Prostate gland (tissue), 2 donors: ENCODE data around the gene PITPNC1. TPM values are rescaled to one million over a fixed set of nuclear protein-coding genes. Genes with fewer than 3 reads are reported as not detected.
"Not testable (repeated sequence)": the region's sequence is repeated elsewhere in the genome, so short reads cannot be mapped to it uniquely, and the experiment has no call there.

Experiments used
- DNase-seq: peaks from one replicate; pipeline ENCODE4 v3.0.0-alpha.2; 2019; ENCODE audit warnings: low spot score
- H3K27ac ChIP-seq, 2 donors: fragments of 200-600 bp; sonication (generic); 2 replicates each; pipeline ENCODE4 v1.5.1; 2017 to 2019
- H3K27me3 ChIP-seq: fragments of 200-600 bp; sonication (generic); replicated peaks from 2 replicates; pipeline ENCODE4 v1.5.1; 2019; ENCODE audit not compliant: insufficient read depth
- H3K36me3 ChIP-seq, 2 donors: fragments of 200-600 bp; sonication (generic); 1 replicate in 1 of 2; 2 replicates in 1 of 2; pipeline versions ENCODE4 v1.5.1 to v1.8.1; 2017 to 2019
- H3K4me1 ChIP-seq: fragments of 200-600 bp; sonication (generic); replicated peaks from 2 replicates; pipeline ENCODE4 v1.5.1; 2019
- H3K4me3 ChIP-seq, 2 donors: fragments of 200-600 bp; sonication (generic); 2 replicates each; pipeline ENCODE4 v1.5.1; 2017 to 2019
- H3K9me3 ChIP-seq: fragments of 200-600 bp; sonication (generic); 2 replicates; pipeline ENCODE4 v1.5.1; 2017
- POLR2A ChIP-seq: fragments of 450-650 bp; IDR thresholded peaks from one replicate; pipeline ENCODE4 v1.6.1; 2016; ENCODE audit warnings: antibody characterized with exemption, mild to moderate bottlenecking
- POLR2AphosphoS5 ChIP-seq: sonication (generic); formaldehyde crosslinking; IDR thresholded peaks from one replicate; pipeline ENCODE4 v1.6.1; 2017; ENCODE audit warnings: antibody characterized with exemption
- WGBS: methylation state at CpG from one replicate; pipeline ENCODE4 v1.1.5; 2018; 5-methylcytosine and 5-hydroxymethylcytosine counted together
- intact Hi-C: fragments of 100-400 bp; cut with DNase I; formaldehyde crosslinking; loops from one replicate; pipeline ENCODE4 v1.14.2; 2022
- total RNA-seq, 2 donors: library from RNA; depleted of rRNA; stranded (reverse); fragments of >200 nt; gene quantifications; one replicate each; pipeline ENCODE4 v1.1.0, GENCODE V29; 2016
- TF ChIP-seq, protein P1 (sequence below), 4 experiments: fragments of 200-600 bp in 2 of 4; fragments of 450-650 bp in 2 of 4; sonication (generic) in 2 of 4; IDR thresholded peaks; 1 replicate in 3 of 4; 2 replicates in 1 of 4; pipeline ENCODE4 v1.5.1; 2016 to 2019; ENCODE audit warnings: antibody characterized with exemption in 4 of 4, mild to moderate bottlenecking in 2 of 4, moderate library complexity in 2 of 4

The PITPNC1 gene
- total RNA-seq, 2 donors from 2014 or later = 10.1 to 12.9 TPM

DNA sequence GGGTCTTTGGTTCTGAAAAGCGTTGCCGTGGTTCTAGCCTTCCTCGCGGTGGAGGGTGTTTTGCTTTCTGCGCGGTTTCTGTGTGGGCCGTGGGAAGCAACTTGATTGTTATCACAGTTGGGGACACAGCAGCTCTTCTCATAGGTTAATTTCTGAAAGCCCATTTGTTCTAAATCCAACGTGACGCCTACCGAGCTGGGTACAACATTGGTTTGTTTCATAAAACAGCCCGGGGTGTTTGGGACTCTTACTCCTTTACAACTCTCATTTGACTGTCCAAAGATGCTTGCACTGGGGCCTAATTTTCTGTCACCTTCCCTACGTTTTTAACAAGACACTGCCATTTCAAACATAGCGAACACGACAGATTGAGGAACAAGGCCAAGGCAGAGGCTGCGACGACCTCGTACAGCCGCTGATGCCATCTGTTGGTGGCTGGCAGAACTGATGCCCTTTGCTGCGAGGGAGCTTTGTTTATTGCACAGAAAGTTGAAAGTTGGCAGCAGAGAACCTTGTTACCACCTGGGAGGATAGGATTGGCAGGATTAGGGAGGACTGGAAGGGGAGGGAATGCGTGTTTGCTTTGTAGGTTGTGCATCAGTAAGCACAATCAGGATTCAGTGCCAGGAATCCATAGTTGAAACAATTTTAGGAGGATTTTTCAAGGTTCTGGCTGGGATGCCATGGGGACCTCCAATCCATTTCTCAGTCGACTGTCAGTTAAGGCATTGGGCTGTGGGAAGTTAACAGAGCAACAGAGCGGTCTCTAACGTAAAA is 98.3 kb downstream of the PITPNC1 start:
- H3K4me1 ChIP-seq = no peaks in the 10 kb centered on the region
- H3K27ac ChIP-seq = peak overlapping the region in 1 of 2 donors; percentile 50
- intact Hi-C loops = loop anchor here (2.0 to 10.0 kb wide), 2 partner anchors 97 to 129 kb away; no protein-coding TSS in a partner anchor

DNA sequence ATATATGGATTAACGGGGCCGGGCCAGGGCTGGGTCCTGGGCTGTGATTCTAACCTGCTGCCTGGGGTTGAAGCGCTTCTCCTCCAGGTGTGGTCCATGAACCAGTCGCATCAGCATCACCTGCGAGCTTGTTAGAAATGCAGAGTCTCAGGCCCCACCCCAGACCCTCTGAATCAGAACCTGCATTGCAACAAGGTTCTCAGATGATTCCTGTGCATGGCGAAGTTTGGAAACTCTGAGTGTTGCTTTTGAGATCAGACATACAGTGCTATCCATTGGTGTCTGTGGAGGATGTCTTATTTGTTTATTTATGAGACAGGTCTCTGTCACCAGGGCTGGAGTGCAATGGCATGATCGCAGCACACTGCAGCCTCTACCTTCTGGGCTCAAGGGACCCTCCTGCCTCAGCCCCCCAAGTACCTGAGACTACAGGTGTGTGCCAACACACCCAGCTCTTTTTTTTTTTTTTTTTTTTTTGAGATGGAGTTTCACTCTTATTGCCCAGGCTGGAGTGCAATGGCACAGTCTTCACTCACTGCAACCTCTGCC is 99.8 kb downstream of the PITPNC1 start:
- Histone ChIP-seq H3K4me1 (no peaks in the 10 kb centered on the region), H3K9me3 (no peaks in the 10 kb centered on the region), H3K27ac (no peak overlapping the region), H3K36me3 (no peaks in the 10 kb centered on the region), H3K27me3 (no peaks in the 10 kb centered on the region), H3K4me3 (no peak overlapping the region)
- TF ChIP-seq POLR2A = no peak
- TF ChIP-seq, protein P1, sequence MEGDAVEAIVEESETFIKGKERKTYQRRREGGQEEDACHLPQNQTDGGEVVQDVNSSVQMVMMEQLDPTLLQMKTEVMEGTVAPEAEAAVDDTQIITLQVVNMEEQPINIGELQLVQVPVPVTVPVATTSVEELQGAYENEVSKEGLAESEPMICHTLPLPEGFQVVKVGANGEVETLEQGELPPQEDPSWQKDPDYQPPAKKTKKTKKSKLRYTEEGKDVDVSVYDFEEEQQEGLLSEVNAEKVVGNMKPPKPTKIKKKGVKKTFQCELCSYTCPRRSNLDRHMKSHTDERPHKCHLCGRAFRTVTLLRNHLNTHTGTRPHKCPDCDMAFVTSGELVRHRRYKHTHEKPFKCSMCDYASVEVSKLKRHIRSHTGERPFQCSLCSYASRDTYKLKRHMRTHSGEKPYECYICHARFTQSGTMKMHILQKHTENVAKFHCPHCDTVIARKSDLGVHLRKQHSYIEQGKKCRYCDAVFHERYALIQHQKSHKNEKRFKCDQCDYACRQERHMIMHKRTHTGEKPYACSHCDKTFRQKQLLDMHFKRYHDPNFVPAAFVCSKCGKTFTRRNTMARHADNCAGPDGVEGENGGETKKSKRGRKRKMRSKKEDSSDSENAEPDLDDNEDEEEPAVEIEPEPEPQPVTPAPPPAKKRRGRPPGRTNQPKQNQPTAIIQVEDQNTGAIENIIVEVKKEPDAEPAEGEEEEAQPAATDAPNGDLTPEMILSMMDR (IDR thresholded peaks at IDR 0.05) = no peak
- TF ChIP-seq POLR2AphosphoS5 = no peak
- 96% methylated on average over 7 of the region's 7 CpGs for WGBS
- no peak for DNase-seq
- intact Hi-C loops = loop anchor here (10.0 kb wide), 1 partner anchor 128 kb away; no protein-coding TSS in a partner anchor

More for the DNA sequence above, 98.3 kb downstream of the PITPNC1 start:
- TF ChIP-seq POLR2AphosphoS5 = peak; percentile 81
- TF ChIP-seq, protein P1 (IDR thresholded peaks at IDR 0.05) = peak; percentile 27 to 93 (median 86)
- no peak for TF ChIP-seq POLR2A
- no peaks in the 10 kb centered on the region for H3K36me3 ChIP-seq
- no peak overlapping the region for H3K4me3 ChIP-seq
- WGBS = 35% methylated on average over 23 of the region's 23 CpGs
- H3K27me3 ChIP-seq = no peaks in the 10 kb centered on the region
- peak; percentile 85 for DNase-seq
- H3K9me3 ChIP-seq = no peaks in the 10 kb centered on the region

DNA sequence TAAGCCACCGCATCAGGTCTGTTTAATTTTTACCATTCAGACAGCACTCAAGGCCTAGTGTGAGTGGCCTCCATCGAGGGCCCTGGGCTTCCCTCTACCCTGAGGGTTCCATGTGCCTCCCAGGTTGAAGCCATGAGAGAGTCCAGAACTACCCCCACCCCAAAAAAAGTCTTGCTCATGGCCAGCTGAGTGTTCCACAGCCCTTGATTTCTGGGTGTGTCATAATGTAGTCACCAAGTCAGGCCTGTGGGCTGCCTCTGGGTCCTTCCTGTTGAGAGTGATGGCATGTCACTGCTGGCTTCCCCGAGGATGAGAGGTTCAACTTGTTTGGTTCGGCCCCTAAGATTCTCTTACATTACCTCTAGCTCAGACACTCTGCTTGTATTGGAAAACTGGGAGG is 100.6 kb downstream of the PITPNC1 start:
- H3K4me3 ChIP-seq = no peak overlapping the region
- no peak for TF ChIP-seq POLR2AphosphoS5
- no peaks in the 10 kb centered on the region for H3K27me3 ChIP-seq
- H3K9me3 ChIP-seq = no peaks in the 10 kb centered on the region
- no peaks in the 10 kb centered on the region for H3K36me3 ChIP-seq
- H3K27ac ChIP-seq = peak overlapping the region in 1 of 2 donors; percentile 17
- 88% methylated on average over 4 of the region's 4 CpGs for WGBS
- DNase-seq = no peak
- no peaks in the 10 kb centered on the region for H3K4me1 ChIP-seq
- intact Hi-C loops = loop anchor here (10.0 kb wide), 1 partner anchor 127 kb away; no protein-coding TSS in a partner anchor

DNA sequence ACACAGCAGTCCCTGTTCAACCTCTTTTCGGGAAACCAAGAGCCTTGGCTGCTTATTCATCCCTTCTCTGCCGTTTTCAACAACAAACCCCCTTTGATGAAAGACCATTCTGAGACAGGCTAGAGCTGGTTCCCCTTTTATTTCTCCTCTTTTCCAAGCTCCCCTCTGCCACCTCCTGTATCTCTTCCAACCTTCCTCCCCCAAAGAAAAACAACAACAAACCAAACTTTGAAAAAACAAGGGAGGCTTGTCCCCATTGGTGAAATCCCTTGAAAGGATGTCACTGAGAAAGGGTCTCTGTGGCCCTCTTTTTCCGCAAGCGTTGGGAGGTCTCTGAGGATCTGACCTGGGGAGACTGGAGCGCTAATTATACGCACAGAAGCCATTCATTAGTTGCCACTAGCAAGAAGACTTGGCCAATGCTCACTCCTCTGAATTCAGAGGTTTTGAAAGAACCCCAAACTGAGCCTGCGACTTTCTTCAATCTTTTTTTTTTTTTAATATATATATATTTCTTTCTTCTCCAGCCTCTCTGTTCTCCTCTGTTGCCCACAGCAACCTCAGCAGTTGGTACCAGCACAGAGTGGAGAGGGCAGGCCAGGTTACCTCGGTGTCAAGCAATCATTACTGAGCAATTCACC is 101.4 kb downstream of the PITPNC1 start:
- Histone ChIP-seq H3K4me3 (no peak overlapping the region), H3K36me3 (no peaks in the 10 kb centered on the region), H3K4me1 (no peaks in the 10 kb centered on the region), H3K27ac (peak overlapping the region in 1 of 2 donors; percentile 17), H3K27me3 (no peaks in the 10 kb centered on the region), H3K9me3 (no peaks in the 10 kb centered on the region)
- DNase-seq = no peak
- intact Hi-C loops = loop anchor here (10.0 kb wide), 1 partner anchor 126 kb away; no protein-coding TSS in a partner anchor
- 81% methylated on average over 8 of the region's 8 CpGs for WGBS
- TF ChIP-seq POLR2AphosphoS5 (no peak), POLR2A (no peak)
- TF ChIP-seq, protein P1 (IDR thresholded peaks at IDR 0.05) = no peak

DNA sequence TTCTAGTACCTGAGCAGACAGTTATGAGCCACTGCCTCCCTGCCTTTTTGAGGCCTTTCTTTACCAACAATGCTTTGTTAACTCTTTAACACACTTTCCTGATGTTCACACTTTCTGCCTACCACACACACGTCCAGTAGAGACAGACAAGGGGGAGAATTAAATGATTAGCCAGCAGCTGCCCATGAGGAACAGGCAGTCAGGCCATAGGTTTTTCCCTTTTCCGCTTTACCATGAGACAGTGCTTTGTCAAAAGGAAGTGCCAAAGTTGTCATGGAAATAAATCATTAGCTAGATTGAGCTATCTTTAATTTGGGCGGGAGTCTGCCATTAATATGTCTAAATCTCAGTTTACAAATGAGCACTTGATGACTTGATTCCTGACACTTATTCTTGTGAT is 102.1 kb downstream of the PITPNC1 start:
- WGBS = 85% methylated on average over 3 of the region's 3 CpGs
- DNase-seq = no peak
- intact Hi-C loops = loop anchor here (10.0 kb wide), 1 partner anchor 126 kb away; no protein-coding TSS in a partner anchor
- Histone ChIP-seq H3K27me3 (no peaks in the 10 kb centered on the region), H3K4me3 (no peak overlapping the region), H3K27ac (no peak overlapping the region), H3K4me1 (no peaks in the 10 kb centered on the region), H3K9me3 (no peaks in the 10 kb centered on the region), H3K36me3 (no peaks in the 10 kb centered on the region)
- TF ChIP-seq POLR2AphosphoS5 (no peak), POLR2A (no peak)
- TF ChIP-seq, protein P1 (IDR thresholded peaks at IDR 0.05) = no peak

DNA sequence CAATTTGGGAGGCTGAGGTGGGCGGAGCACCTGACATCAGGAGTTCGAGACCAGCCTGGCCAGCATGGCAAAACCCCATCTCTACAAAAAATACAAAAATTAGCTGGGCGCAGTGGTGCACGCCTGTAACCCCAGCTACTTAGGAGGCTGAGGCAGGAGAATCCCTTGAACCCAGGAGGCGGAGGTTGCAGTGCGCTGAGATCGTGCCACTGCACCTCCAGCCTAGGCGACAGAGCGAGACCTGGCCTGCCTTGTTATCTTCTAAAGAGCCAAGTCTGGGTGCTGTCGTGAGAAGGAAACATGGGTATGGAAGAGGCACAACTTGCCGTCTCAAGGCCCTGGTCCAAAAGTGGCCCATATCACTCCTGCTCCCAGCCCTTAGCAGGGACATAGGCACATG is 103.9 kb downstream of the PITPNC1 start:
- DNase-seq, H3K27ac ChIP-seq, H3K4me1 ChIP-seq, H3K36me3 ChIP-seq, H3K27me3 ChIP-seq, H3K9me3 ChIP-seq, H3K4me3 ChIP-seq, intact Hi-C loops: not testable (repeated sequence)
- WGBS = 93% methylated on average over 11 of the region's 11 CpGs
